NCI-H226 (cell line): Measurements from ENCODE around the gene NLRC3.

ENCODE experiments used
- DNase-seq: peaks from one replicate; pipeline ENCODE4 v3.0.0-alpha.2; 2015

NLRC3 gene

GRCh38 chr16:3542601-3543373 is 34.4 kb downstream of the NLRC3 start:
- DNase-seq, result no peak

- DNase-seq, result no peak
Observed at GRCh38 chr16:3541527-3542155, 35.6 kb downstream of the NLRC3 start.

- no peak for DNase-seq
Observed at GRCh38 chr16:3538222-3538621, 39.0 kb downstream of the NLRC3 start.

GRCh38 chr16:3536851-3537250 is 40.4 kb downstream of the NLRC3 start:
- DNase-seq, result no peak

GRCh38 chr16:3536271-3536731 is 40.9 kb downstream of the NLRC3 start:
- no peak for DNase-seq

GRCh38 chr16:3534126-3534525 is 43.1 kb downstream of the NLRC3 start:
- no peak for DNase-seq

GRCh38 chr16:3532741-3533140 is 44.5 kb downstream of the NLRC3 start:
- no peak for DNase-seq

- DNase-seq, result no peak
Observed at GRCh38 chr16:3530371-3530914, 46.8 kb downstream of the NLRC3 start.

- DNase-seq, result no peak
Observed at GRCh38 chr16:3529175-3529574, 48.0 kb downstream of the NLRC3 start.

- no peak for DNase-seq
Observed at GRCh38 chr16:3528406-3528805, 48.8 kb downstream of the NLRC3 start.

- peak; percentile 20 for DNase-seq
Observed at GRCh38 chr16:3527216-3527829, 49.9 kb downstream of the NLRC3 start.

GRCh38 chr16:3525951-3526350 is 51.3 kb downstream of the NLRC3 start:
- DNase-seq, result no peak

- DNase-seq, result no peak
Observed at GRCh38 chr16:3523281-3523680, 53.9 kb downstream of the NLRC3 start.

GRCh38 chr16:3520841-3521240 is 56.4 kb downstream of the NLRC3 start:
- DNase-seq, result no peak

GRCh38 chr16:3520413-3520812 is 56.8 kb downstream of the NLRC3 start:
- no peak for DNase-seq

- DNase-seq, result no peak
Observed at GRCh38 chr16:3519581-3519980, 57.6 kb downstream of the NLRC3 start.

- no peak for DNase-seq
Observed at GRCh38 chr16:3518986-3519348, 58.2 kb downstream of the NLRC3 start.

GRCh38 chr16:3518292-3518985 is 58.8 kb downstream of the NLRC3 start:
- DNase-seq, result no peak

GRCh38 chr16:3515897-3516296 is 61.3 kb downstream of the NLRC3 start:
- DNase-seq, result no peak

- DNase-seq, result no peak
Observed at GRCh38 chr16:3514621-3515020, 62.6 kb downstream of the NLRC3 start.

- DNase-seq, result no peak
Observed at GRCh38 chr16:3513892-3514583, 63.2 kb downstream of the NLRC3 start.
